ENCODE data around the gene GSTO2. TPM values are rescaled to one million over a fixed set of nuclear protein-coding genes. Genes with fewer than 3 reads are reported as not detected.

The GSTO2 gene
- total RNA-seq, 1 experiment from 2014 or later: 25.7 TPM

DNA sequence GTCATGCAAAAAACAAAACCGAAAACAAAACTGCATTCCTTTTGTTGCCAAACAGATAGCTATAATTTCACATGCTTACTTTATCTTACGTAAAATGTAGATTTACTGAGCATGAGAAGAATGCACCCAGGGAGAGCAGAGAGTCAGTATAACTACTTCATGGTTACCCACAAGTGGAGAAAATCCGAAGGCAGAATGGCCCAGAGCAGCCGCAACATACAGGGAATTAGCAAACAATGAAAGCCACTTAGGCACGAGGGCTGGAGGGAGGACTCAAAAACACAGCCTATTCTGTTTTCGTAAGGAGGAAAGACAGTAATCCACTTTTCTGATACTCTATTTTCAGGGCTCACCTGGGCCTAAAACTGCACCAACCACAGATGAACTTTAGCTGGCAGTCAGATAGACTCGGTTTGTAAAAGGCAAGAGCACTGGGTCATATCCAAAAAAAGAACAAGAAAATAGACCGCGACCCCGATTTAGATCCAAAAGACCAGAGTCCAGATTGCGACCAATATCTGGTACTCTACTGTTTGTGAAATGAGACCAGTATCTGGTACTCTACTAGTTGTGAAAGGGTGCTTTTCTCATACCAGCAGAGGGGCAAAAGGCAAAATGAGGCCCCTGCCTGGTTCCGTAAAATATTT, 68.0 kb downstream of the GSTO2 start:
- no peak for DNase-seq
- CTCF ChIA-PET: interaction anchor here (0.7 to 2.3 kb wide), 2 partner anchors 31 to 1512 kb away, joined by 4 to 13 read pairs; no protein-coding TSS in a partner anchor
- intact Hi-C loops (cut with micrococcal nuclease; ENCODE audit: unreplicated experiment): no loop called here

GRCh38 chr10:104337521-104337984, 68.6 kb downstream of the GSTO2 start:
- BruUV-seq (replicated peaks): no TSS peak
- Mint-ChIP-seq H3K27me3 (ENCODE audit: unreplicated experiment) (peaks cover 28% of the 10 kb centered on the region), H3K9me3 (ENCODE audit: low read depth, unreplicated experiment) (no peaks in the 10 kb centered on the region), H3K4me1 (ENCODE audit: low read depth, unreplicated experiment) (peaks cover 13% of the 10 kb centered on the region), H3K4me3 (ENCODE audit: low read depth, unreplicated experiment) (peak overlapping the region; percentile 99), H3K27ac (ENCODE audit: unreplicated experiment) (no peak overlapping the region), H3K36me3 (ENCODE audit: insufficient read depth, unreplicated experiment) (peaks cover 14% of the 10 kb centered on the region)
- intact Hi-C loops (cut with micrococcal nuclease; ENCODE audit: unreplicated experiment): no loop called here
- TF ChIP-seq, protein P1, sequence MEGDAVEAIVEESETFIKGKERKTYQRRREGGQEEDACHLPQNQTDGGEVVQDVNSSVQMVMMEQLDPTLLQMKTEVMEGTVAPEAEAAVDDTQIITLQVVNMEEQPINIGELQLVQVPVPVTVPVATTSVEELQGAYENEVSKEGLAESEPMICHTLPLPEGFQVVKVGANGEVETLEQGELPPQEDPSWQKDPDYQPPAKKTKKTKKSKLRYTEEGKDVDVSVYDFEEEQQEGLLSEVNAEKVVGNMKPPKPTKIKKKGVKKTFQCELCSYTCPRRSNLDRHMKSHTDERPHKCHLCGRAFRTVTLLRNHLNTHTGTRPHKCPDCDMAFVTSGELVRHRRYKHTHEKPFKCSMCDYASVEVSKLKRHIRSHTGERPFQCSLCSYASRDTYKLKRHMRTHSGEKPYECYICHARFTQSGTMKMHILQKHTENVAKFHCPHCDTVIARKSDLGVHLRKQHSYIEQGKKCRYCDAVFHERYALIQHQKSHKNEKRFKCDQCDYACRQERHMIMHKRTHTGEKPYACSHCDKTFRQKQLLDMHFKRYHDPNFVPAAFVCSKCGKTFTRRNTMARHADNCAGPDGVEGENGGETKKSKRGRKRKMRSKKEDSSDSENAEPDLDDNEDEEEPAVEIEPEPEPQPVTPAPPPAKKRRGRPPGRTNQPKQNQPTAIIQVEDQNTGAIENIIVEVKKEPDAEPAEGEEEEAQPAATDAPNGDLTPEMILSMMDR (IDR thresholded peaks at IDR 0.05; ENCODE audit: unreplicated experiment): no peak
- CTCF ChIA-PET: interaction anchor here (1.2 to 2.3 kb wide), 2 partner anchors 32 to 63 kb away, joined by 4 to 13 read pairs; no protein-coding TSS in a partner anchor
- DNase-seq: peak; percentile 18

More for the DNA sequence above, 68.0 kb downstream of the GSTO2 start:
- Mint-ChIP-seq H3K4me1 (ENCODE audit: low read depth, unreplicated experiment) (peaks cover 13% of the 10 kb centered on the region), H3K27me3 (ENCODE audit: unreplicated experiment) (peaks cover 28% of the 10 kb centered on the region), H3K36me3 (ENCODE audit: insufficient read depth, unreplicated experiment) (peaks cover 14% of the 10 kb centered on the region), H3K27ac (ENCODE audit: unreplicated experiment) (no peak overlapping the region), H3K9me3 (ENCODE audit: low read depth, unreplicated experiment) (no peaks in the 10 kb centered on the region), H3K4me3 (ENCODE audit: low read depth, unreplicated experiment) (peak overlapping the region; percentile 99)
- TF ChIP-seq, protein P1 (IDR thresholded peaks at IDR 0.05; ENCODE audit: unreplicated experiment): no peak
- BruUV-seq (replicated peaks): TSS peak; percentile 81

DNA sequence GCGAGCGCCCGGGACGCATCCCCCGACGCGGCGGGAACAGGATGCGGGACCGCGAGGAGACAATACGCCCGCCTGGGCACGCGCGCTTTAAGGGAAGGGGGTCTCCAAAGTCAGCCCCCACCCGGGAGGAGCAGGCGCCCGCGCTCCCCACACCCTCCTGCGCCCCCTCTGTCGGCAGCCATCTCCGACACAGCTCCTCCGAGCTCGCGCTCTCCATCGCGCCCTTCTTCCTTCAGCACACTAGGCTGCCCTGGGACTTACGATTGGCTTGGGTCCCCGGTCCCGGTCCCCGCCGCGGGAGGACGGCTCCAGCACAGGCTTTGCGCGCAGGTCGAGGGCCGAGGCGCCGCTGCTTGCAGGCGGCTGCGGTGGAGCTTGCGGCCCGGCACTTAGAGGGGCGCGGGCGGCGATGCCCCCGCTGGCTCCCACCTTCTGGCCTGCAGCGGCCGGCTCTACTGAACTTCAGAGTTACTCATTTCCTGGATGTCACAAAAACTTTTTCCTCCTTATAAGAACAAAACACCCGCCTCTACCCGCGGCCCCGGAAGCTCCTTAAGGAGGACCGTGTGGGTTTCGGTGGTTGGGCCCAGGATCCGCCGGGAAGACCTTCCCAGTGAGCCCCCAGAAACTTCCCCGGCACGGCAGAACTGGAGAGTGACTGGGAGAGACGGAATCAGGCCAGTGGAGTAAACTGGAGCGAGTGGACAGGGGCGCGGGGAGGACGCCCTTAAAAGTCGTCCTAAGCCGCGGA, 69.2 kb downstream of the GSTO2 start, which contains the start of gene ITPRIP:
ITPRIP (minus strand) TSS at position 481 of the 751 bp plus-strand sequence. CDS start 22,414 bp downstream, outside the sequence.
- TF ChIP-seq, protein P1 (IDR thresholded peaks at IDR 0.05; ENCODE audit: unreplicated experiment): no peak
- peaks cover 13% of the 10 kb centered on the region for H3K4me1 Mint-ChIP-seq (ENCODE audit: low read depth, unreplicated experiment)

GRCh38 chr10:104339469-104340110, 70.6 kb downstream of the GSTO2 start:
- Mint-ChIP-seq H3K9me3 (ENCODE audit: low read depth, unreplicated experiment) (no peaks in the 10 kb centered on the region), H3K27me3 (ENCODE audit: unreplicated experiment) (peaks cover 28% of the 10 kb centered on the region), H3K36me3 (ENCODE audit: insufficient read depth, unreplicated experiment) (peaks cover 14% of the 10 kb centered on the region), H3K27ac (ENCODE audit: unreplicated experiment) (no peak overlapping the region), H3K4me1 (ENCODE audit: low read depth, unreplicated experiment) (peaks cover 13% of the 10 kb centered on the region), H3K4me3 (ENCODE audit: low read depth, unreplicated experiment) (peak overlapping the region; percentile 99)
- TF ChIP-seq, protein P1 (IDR thresholded peaks at IDR 0.05; ENCODE audit: unreplicated experiment): no peak
- intact Hi-C loops (cut with micrococcal nuclease; ENCODE audit: unreplicated experiment): no loop called here
- CTCF ChIA-PET: no interaction called here
- DNase-seq: no peak
- no TSS peak for BruUV-seq (replicated peaks)

More for the DNA sequence above, 69.2 kb downstream of the GSTO2 start, which contains the start of gene ITPRIP:
- H3K27me3 Mint-ChIP-seq (ENCODE audit: unreplicated experiment): peaks cover 28% of the 10 kb centered on the region
- H3K27ac Mint-ChIP-seq (ENCODE audit: unreplicated experiment): peak within 1 kb of the TSS; percentile 88
- peak; percentile 39 for DNase-seq
- intact Hi-C loops (cut with micrococcal nuclease; ENCODE audit: unreplicated experiment): no loop called here
- peaks cover 14% of the 10 kb centered on the region for H3K36me3 Mint-ChIP-seq (ENCODE audit: insufficient read depth, unreplicated experiment)
- no TSS peak for BruUV-seq (replicated peaks)
- no peaks in the 10 kb centered on the region for H3K9me3 Mint-ChIP-seq (ENCODE audit: low read depth, unreplicated experiment)
- CTCF ChIA-PET: interaction anchor here (1.2 to 2.3 kb wide), 2 partner anchors 32 to 63 kb away, joined by 4 to 13 read pairs; no protein-coding TSS in a partner anchor
- H3K4me3 Mint-ChIP-seq (ENCODE audit: low read depth, unreplicated experiment): peak within 1 kb of the TSS; percentile 99
